ENCODE data around the gene GRK5.

DNA sequence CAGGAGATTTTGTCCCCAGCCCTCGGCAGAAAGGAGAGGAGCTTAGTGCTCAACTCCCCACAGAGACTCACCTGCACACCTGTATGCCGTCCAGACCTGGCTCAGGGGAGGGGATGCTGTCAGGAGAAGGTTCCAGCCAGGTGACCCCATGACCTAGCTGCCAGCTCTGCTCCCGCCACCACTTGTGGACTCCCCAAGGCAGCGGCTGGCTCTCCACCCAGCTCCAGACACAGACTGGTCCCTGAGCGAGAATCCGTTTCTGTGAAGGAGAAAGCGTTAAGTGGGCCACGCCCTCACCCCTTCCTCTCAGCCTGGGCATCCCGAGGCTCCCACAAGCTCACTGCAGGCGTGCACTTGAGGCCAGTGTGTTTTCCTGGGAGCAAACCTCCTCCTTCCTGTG is 258.7 kb downstream of the GRK5 start:
- TF ChIP-seq CTCF (IDR thresholded peaks at IDR 0.05) = no peak
- no peak for TF ChIP-seq POLR2A (IDR thresholded peaks at IDR 0.05)

Measured in right lobe of liver (tissue), 4 donors.